HG03575 (cell line): ENCODE measurements around the gene OR5K1.

Experiments used
- ATAC-seq: cut with Tn5 transposase; IDR thresholded peaks from one replicate; pipeline ENCODE4 v1.9.1; 2021; ENCODE audit not compliant: unreplicated experiment, insufficient number of reproducible peaks, low FRiP score; ENCODE audit errors: extremely low read depth

Gene OR5K1

GRCh38 chr3:98512576-98512975 lies 49.6 kb downstream of the OR5K1 start:
- ATAC-seq, result no peak

- no peak for ATAC-seq
Measured at GRCh38 chr3:98513091-98513511, 50.1 kb downstream of the OR5K1 start.

- ATAC-seq, result no peak
Measured at GRCh38 chr3:98513736-98514135, 50.7 kb downstream of the OR5K1 start.

GRCh38 chr3:98514948-98515347 lies 51.9 kb downstream of the OR5K1 start:
- ATAC-seq, result no peak

GRCh38 chr3:98518816-98519215 lies 55.8 kb downstream of the OR5K1 start:
- no peak for ATAC-seq

- no peak for ATAC-seq
Measured at GRCh38 chr3:98519351-98519750, 56.4 kb downstream of the OR5K1 start.

- peak; percentile 19 for ATAC-seq
Measured at GRCh38 chr3:98521897-98522543, 59.0 kb downstream of the OR5K1 start.
